Fibroblast of lung (primary cell): ENCODE results near the gene MST1R.

Experiments
- EZH2 ChIP-seq: IDR thresholded peaks from 2 replicates; pipeline ENCODE4 v1.5.1; 2012; ENCODE audit warnings: low read length, control low read depth, mild to moderate bottlenecking; ENCODE audit errors: missing control alignments
- TF ChIP-seq, protein P1 (sequence below), 2 donors: IDR thresholded peaks in 1 of 2; conservative IDR thresholded peaks in 1 of 2; 1 replicate in 1 of 2; 2 replicates in 1 of 2; pipeline ENCODE4 v1.5.1; 2011 to 2012; ENCODE audit warnings: low read length in 2 of 2, control low read depth in 1 of 2, inconsistent platforms in 1 of 2, low read depth in 1 of 2, mild to moderate bottlenecking in 1 of 2

DNA sequence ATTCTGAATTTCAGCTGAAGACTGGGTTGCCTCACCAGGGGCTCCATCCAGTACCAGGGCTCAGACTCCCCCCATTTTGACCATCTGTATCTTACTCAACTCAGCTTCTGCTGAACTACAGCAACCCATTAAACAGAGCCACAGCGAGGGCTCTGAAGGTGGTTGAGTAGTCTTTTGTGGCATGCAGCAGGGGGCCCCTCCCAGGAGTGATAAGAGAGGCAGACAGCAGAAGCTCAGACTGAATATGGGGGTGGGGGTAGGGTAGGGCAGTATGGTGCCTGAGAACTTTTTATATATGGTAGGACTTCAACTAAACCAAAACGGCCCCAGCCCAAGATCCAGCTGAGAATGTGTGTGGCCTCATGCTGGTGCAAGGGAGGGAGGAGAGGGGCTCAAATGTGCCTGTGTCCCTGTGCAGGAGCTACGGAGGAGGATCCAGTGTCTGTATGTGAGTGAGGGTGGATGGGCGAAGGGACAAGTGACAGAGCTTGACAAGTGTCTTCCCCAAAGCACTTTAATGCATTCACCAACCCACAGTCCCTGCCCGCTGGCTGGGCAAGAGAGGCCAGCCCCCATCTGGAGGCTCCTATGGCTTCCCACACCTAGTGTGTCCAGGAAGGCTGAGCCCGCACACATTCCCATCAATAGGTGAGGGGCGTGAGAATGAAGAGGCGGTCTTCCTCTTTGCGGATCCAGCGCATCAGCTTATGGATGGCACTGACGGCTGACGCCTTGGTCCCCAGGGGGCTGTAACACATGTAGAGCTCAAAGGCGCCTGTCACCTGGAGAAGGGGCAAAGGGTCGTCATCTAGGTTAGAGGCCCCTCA, 4.9 kb upstream of the MST1R start:
- TF ChIP-seq, protein P1, sequence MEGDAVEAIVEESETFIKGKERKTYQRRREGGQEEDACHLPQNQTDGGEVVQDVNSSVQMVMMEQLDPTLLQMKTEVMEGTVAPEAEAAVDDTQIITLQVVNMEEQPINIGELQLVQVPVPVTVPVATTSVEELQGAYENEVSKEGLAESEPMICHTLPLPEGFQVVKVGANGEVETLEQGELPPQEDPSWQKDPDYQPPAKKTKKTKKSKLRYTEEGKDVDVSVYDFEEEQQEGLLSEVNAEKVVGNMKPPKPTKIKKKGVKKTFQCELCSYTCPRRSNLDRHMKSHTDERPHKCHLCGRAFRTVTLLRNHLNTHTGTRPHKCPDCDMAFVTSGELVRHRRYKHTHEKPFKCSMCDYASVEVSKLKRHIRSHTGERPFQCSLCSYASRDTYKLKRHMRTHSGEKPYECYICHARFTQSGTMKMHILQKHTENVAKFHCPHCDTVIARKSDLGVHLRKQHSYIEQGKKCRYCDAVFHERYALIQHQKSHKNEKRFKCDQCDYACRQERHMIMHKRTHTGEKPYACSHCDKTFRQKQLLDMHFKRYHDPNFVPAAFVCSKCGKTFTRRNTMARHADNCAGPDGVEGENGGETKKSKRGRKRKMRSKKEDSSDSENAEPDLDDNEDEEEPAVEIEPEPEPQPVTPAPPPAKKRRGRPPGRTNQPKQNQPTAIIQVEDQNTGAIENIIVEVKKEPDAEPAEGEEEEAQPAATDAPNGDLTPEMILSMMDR (conservative IDR thresholded peaks at IDR 0.05 in 1 of 2, IDR thresholded peaks at IDR 0.05 in 1 of 2; ENCODE audit: low read depth in 1 of 2, low read length in 2 of 2): no peak
- no peak for TF ChIP-seq EZH2
